MM.1S (cell line): ENCODE results near the gene OSBPL5.

Experiments
- DNase-seq: peaks from one replicate; pipeline ENCODE4 v3.0.0-alpha.2; 2015
- H2AFZ ChIP-seq: fragments of 300-600 bp; sonication (generic); 2 replicates; pipeline ENCODE4 v1.6.0; 2016; ENCODE audit warnings: antibody characterized with exemption, low read length
- H3F3A ChIP-seq: fragments of 300-600 bp; sonication (generic); 2 replicates; pipeline ENCODE4 v1.6.1; 2016; ENCODE audit warnings: mild to moderate bottlenecking, antibody characterized with exemption, low read length, moderate library complexity, mixed read lengths; ENCODE audit not compliant: insufficient read depth
- H3K27ac ChIP-seq: fragments of 300-600 bp; sonication (generic); 2 replicates; pipeline ENCODE4 v1.5.1; 2016; ENCODE audit warnings: mild to moderate bottlenecking, low read length
- H3K27me3 ChIP-seq: fragments of 300-600 bp; sonication (generic); replicated peaks from 2 replicates; pipeline ENCODE4 v1.6.0; 2016; ENCODE audit warnings: low read length; ENCODE audit not compliant: insufficient read depth
- H3K36me3 ChIP-seq: fragments of 300-600 bp; sonication (generic); replicated peaks from 2 replicates; pipeline ENCODE4 v1.6.1; 2016; ENCODE audit warnings: mild to moderate bottlenecking, low read length, mixed read lengths; ENCODE audit not compliant: insufficient read depth
- H3K4me1 ChIP-seq: fragments of 300-600 bp; sonication (generic); 2 replicates; pipeline ENCODE4 v1.6.1; 2016; ENCODE audit warnings: low read length, mixed read lengths
- H3K4me2 ChIP-seq: fragments of 300-600 bp; sonication (generic); 2 replicates; pipeline ENCODE4 v1.6.0; 2016; ENCODE audit warnings: low read depth, low read length
- H3K4me3 ChIP-seq: fragments of 300-600 bp; sonication (generic); 2 replicates; pipeline ENCODE4 v1.5.1; 2016; ENCODE audit warnings: low read length, mixed read lengths
- H3K79me2 ChIP-seq: fragments of 300-600 bp; sonication (generic); 2 replicates; pipeline ENCODE4 v1.6.1; 2016; ENCODE audit warnings: mixed run types, low read length, mixed read lengths
- H3K9ac ChIP-seq: fragments of 300-600 bp; sonication (generic); 2 replicates; pipeline ENCODE4 v1.6.1; 2016; ENCODE audit warnings: low read length, mixed read lengths
- H3K9me2 ChIP-seq: fragments of 300-600 bp; sonication (generic); replicated peaks from 2 replicates; pipeline ENCODE4 v1.6.1; 2016; ENCODE audit warnings: mild to moderate bottlenecking, low read length, mixed read lengths; ENCODE audit not compliant: insufficient read depth
- H3K9me3 ChIP-seq: fragments of 300-600 bp; sonication (generic); replicated peaks from 2 replicates; pipeline ENCODE4 v1.6.1; 2016; ENCODE audit warnings: mild to moderate bottlenecking, low read length, mixed read lengths; ENCODE audit not compliant: insufficient read depth
- H4K20me1 ChIP-seq: fragments of 300-600 bp; sonication (generic); 2 replicates; pipeline ENCODE4 v1.6.1; 2016; ENCODE audit warnings: mild to moderate bottlenecking, low read length, moderate library complexity, mixed read lengths; ENCODE audit not compliant: insufficient read depth
- EZH2 ChIP-seq: fragments of 300-600 bp; sonication (generic); optimal IDR thresholded peaks from 2 replicates; pipeline ENCODE3; 2017; ENCODE audit warnings: low read depth, mild to moderate bottlenecking, antibody characterized with exemption, low read length, mixed read lengths
- EZH2phosphoT487 ChIP-seq: fragments of 300-600 bp; sonication (generic); IDR thresholded peaks from 2 replicates; pipeline ENCODE4 v1.6.1; 2018; ENCODE audit warnings: antibody characterized with exemption, low read length
- TF ChIP-seq, protein P1 (sequence below): fragments of 300-600 bp; sonication (generic); IDR thresholded peaks from 2 replicates; pipeline ENCODE4 v1.5.1; 2016; ENCODE audit warnings: antibody characterized with exemption, low read length, mixed read lengths

OSBPL5 gene

DNA sequence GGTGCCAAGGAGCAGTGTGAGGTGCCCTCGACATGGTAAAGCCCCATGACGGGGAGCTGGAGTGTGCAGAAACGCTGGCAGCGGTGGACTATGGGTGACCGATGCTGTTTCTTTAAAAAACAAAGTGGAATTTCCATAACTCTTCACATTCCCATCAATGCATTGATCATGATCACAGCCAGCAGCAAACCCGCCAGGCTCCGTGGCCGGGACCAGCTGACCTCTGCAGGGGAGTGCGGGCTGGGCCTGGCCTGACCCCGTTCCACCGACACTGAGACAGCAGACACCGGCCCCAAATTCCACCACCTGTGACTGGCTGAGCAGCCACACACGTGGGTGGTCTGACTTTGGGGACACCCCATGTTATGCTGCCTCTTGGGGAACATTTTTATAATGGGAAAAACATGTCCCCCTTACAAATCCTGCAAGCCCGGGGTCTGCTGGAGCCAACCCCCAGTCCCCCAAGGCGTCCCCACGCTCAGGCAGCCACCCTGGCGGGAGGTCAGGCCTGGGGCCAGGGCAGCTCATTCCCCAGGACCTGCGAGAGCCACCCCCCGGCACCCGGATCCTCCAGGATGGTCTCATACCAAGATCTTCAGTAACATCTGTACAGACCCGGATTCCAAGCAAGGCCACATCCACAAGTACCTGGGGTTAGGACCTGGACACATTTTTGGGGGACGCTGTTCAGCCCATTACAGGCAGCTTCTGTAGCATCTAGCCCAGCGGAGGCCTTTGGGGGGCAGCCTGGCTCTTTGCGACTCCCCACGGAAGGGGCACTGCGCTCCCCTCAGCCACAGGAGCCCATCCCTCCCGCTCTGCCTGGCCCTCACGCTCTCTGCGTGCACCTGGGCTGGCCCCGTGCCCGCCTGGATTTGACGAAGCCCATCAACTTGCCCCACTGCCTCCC, 20.6 kb downstream of the OSBPL5 start:
- no peaks in the 10 kb centered on the region for H3K4me1 ChIP-seq
- TF ChIP-seq, protein P1, sequence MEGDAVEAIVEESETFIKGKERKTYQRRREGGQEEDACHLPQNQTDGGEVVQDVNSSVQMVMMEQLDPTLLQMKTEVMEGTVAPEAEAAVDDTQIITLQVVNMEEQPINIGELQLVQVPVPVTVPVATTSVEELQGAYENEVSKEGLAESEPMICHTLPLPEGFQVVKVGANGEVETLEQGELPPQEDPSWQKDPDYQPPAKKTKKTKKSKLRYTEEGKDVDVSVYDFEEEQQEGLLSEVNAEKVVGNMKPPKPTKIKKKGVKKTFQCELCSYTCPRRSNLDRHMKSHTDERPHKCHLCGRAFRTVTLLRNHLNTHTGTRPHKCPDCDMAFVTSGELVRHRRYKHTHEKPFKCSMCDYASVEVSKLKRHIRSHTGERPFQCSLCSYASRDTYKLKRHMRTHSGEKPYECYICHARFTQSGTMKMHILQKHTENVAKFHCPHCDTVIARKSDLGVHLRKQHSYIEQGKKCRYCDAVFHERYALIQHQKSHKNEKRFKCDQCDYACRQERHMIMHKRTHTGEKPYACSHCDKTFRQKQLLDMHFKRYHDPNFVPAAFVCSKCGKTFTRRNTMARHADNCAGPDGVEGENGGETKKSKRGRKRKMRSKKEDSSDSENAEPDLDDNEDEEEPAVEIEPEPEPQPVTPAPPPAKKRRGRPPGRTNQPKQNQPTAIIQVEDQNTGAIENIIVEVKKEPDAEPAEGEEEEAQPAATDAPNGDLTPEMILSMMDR, result no peak
- no peak overlapping the region for H3K4me2 ChIP-seq
- no peaks in the 10 kb centered on the region for H3K27me3 ChIP-seq
- H3K9me3 ChIP-seq, result no peaks in the 10 kb centered on the region
- H3K27ac ChIP-seq, result no peak overlapping the region
- no peaks in the 10 kb centered on the region for H3K79me2 ChIP-seq
- H3F3A ChIP-seq, result no peaks in the 10 kb centered on the region
- H4K20me1 ChIP-seq, result no peaks in the 10 kb centered on the region
- no peak overlapping the region for H2AFZ ChIP-seq
- H3K36me3 ChIP-seq, result no peaks in the 10 kb centered on the region
- H3K9me2 ChIP-seq, result no peaks in the 10 kb centered on the region
- no peak overlapping the region for H3K4me3 ChIP-seq
- no peak overlapping the region for H3K9ac ChIP-seq
- DNase-seq, result no peak

DNA sequence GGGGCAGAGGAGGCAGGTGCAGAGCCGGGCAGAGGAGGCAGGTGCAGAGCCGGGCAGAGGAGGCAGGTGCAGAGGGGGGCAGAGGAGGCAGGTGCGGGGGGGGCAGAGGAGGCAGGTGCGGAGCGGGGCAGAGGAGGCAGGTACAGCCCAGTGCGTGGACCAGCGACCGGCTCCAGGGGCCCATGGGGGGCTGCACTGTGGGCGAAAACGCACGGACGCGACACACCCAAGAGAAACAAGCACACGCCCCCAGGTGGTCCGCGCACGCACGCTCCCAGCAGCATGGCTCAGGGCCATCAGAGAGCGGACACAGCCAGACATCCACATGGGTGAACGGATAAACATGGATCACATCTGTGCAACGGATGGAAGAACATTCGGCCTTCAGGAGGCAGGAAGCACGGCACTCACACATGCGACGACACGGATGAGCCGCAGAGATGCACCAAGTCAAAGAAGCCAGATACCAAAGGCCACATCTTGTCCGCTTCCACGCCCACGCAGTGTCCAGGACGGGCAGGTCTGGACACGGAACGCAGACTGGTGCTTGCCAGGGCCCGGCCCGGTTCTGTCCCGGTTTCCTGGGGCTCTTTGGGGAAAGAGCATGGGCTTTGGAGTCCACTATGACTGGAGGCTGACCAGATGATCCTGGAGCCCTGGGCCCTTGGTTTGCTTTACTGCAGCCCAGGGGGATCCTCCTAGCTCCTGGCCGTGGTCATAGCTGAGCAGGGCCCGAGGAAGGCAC, 21.8 kb downstream of the OSBPL5 start:
- Histone ChIP-seq H3K9ac (no peak overlapping the region), H3K27ac (no peak overlapping the region), H3K27me3 (no peaks in the 10 kb centered on the region), H3K9me3 (no peaks in the 10 kb centered on the region), H3K79me2 (no peaks in the 10 kb centered on the region), H3K4me3 (no peak overlapping the region), H3K9me2 (no peaks in the 10 kb centered on the region), H3K4me2 (no peak overlapping the region), H2AFZ (no peak overlapping the region), H3K4me1 (no peaks in the 10 kb centered on the region), H4K20me1 (no peaks in the 10 kb centered on the region), H3K36me3 (no peaks in the 10 kb centered on the region), H3F3A (no peaks in the 10 kb centered on the region)
- DNase-seq, result no peak
- TF ChIP-seq, protein P1, result no peak
- no peak for TF ChIP-seq EZH2
- TF ChIP-seq EZH2phosphoT487, result no peak

GRCh38 chr11:3140291-3140603, 24.9 kb downstream of the OSBPL5 start:
- no peaks in the 10 kb centered on the region for H3K27me3 ChIP-seq
- no peaks in the 10 kb centered on the region for H4K20me1 ChIP-seq
- H3K9ac ChIP-seq, result no peak overlapping the region
- H3K4me1 ChIP-seq, result no peaks in the 10 kb centered on the region
- H3K4me2 ChIP-seq, result no peak overlapping the region
- DNase-seq, result no peak
- H3K79me2 ChIP-seq, result no peaks in the 10 kb centered on the region
- no peaks in the 10 kb centered on the region for H3K9me3 ChIP-seq
- no peaks in the 10 kb centered on the region for H3K9me2 ChIP-seq
- no peak overlapping the region for H2AFZ ChIP-seq
- H3K27ac ChIP-seq, result no peak overlapping the region
- no peaks in the 10 kb centered on the region for H3K36me3 ChIP-seq
- no peak overlapping the region for H3K4me3 ChIP-seq
- no peak for TF ChIP-seq EZH2
- TF ChIP-seq, protein P1, result no peak
- no peak for TF ChIP-seq EZH2phosphoT487
- H3F3A ChIP-seq, result no peaks in the 10 kb centered on the region
